NCI-H1105 (cell line): ENCODE results near the gene NPR2.

ENCODE experiments used
- DNase-seq: peaks from one replicate; lab custom pipeline; 2025; lab: John Stamatoyannopoulos, UW

The NPR2 gene

GRCh38 chr9:35763803-35764202 is 27.6 kb upstream of the NPR2 start:
- DNase-seq, result no peak

GRCh38 chr9:35766997-35767396 is 24.4 kb upstream of the NPR2 start:
- DNase-seq, result no peak

GRCh38 chr9:35767458-35767857 is 23.9 kb upstream of the NPR2 start:
- DNase-seq, result no peak

GRCh38 chr9:35769763-35770162 is 21.6 kb upstream of the NPR2 start:
- no peak for DNase-seq

- DNase-seq, result no peak
Observed at GRCh38 chr9:35771075-35771433, 20.3 kb upstream of the NPR2 start.

- DNase-seq, result peak; percentile 74
Observed at GRCh38 chr9:35771534-35771933, 19.9 kb upstream of the NPR2 start.

GRCh38 chr9:35771943-35772342 is 19.4 kb upstream of the NPR2 start:
- no peak for DNase-seq

GRCh38 chr9:35774907-35775635 is 16.3 kb upstream of the NPR2 start:
- DNase-seq, result no peak

GRCh38 chr9:35776018-35776417 is 15.4 kb upstream of the NPR2 start:
- DNase-seq, result peak; percentile 74

- DNase-seq, result no peak
Observed at GRCh38 chr9:35778496-35778895, 12.9 kb upstream of the NPR2 start.

- no peak for DNase-seq
Observed at GRCh38 chr9:35781066-35781465, 10.3 kb upstream of the NPR2 start.

- DNase-seq, result no peak
Observed at GRCh38 chr9:35783418-35783817, 8.0 kb upstream of the NPR2 start.

- no peak for DNase-seq
Observed at GRCh38 chr9:35789541-35789940, 1.9 kb upstream of the NPR2 start.

GRCh38 chr9:35790025-35790384 is 1.4 kb upstream of the NPR2 start:
- DNase-seq, result no peak

GRCh38 chr9:35790385-35791296 is 750 bp upstream of the NPR2 start:
- DNase-seq, result peak; percentile 79

GRCh38 chr9:35792024-35792813 is 828 bp downstream of the NPR2 start:
- DNase-seq, result no peak

GRCh38 chr9:35792826-35793225 is 1.4 kb downstream of the NPR2 start:
- no peak for DNase-seq

- DNase-seq, result no peak
Observed at GRCh38 chr9:35793461-35793860, 2.1 kb downstream of the NPR2 start.

GRCh38 chr9:35795695-35796094 is 4.3 kb downstream of the NPR2 start:
- no peak for DNase-seq

- DNase-seq, result no peak
Observed at GRCh38 chr9:35797311-35798109, 6.1 kb downstream of the NPR2 start.

GRCh38 chr9:35798658-35799374 is 7.4 kb downstream of the NPR2 start:
- DNase-seq, result no peak
